HG02938 (cell line): ENCODE results near the gene B4GALT3.

Experiments used
- ATAC-seq: cut with Tn5 transposase; IDR thresholded peaks from one replicate; pipeline ENCODE4 v1.9.1; 2021; ENCODE audit warnings: mild to moderate bottlenecking, moderate library complexity; ENCODE audit not compliant: unreplicated experiment

Gene B4GALT3

GRCh38 chr1:161188381-161188780 is 11.1 kb upstream of the B4GALT3 start:
- no peak for ATAC-seq

DNA sequence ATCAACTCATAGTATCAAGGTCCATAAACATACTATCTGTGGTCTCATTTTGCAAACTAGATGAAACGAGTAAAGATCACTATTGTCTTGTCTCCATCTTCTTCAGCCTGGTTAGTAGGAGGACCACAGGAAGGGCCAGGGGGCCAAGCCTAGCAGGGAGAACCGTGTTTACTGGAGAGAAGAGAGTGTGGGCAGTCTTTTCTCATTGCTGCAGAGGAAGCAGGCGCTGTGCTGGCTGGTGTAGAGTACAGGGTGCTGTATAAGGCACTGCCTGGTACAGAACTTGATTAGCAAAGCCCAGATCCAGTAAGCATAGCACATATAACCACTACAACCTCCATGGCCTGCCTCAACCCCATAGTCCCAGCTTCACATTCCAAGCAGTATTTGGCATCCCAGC is 10.0 kb upstream of the B4GALT3 start:
- ATAC-seq: no peak

DNA sequence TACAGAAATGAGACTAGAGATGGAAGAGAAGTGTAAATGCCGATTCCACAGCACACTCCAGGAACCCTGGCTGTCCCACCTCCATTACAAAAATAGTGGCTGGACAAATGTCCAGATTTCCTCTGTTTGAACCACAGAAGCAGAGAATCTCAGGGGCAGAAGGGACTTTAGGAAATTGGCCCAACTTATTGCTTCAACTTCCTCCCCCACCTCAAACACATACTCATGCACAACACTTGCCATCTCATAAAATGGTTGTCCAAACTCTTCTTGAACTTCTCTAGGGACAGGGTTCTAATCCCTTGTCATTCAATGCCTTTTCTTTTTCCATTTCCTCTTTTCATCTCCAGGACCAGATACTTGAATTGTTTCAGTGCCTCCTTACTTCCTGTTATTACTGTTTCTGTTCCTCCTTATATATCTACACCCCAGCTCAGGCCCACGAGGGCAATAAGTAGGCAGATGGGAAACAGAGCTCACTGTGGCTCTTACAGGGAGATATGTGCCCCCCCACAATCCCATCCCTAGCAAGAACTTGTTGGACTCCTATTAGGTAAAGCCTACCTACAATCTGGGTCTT is 8.5 kb upstream of the B4GALT3 start:
- peak; percentile 27 for ATAC-seq

- peak; percentile 72 for ATAC-seq
These were observed 8.0 kb upstream of the B4GALT3 start for GRCh38 chr1:161185282-161185682.

DNA sequence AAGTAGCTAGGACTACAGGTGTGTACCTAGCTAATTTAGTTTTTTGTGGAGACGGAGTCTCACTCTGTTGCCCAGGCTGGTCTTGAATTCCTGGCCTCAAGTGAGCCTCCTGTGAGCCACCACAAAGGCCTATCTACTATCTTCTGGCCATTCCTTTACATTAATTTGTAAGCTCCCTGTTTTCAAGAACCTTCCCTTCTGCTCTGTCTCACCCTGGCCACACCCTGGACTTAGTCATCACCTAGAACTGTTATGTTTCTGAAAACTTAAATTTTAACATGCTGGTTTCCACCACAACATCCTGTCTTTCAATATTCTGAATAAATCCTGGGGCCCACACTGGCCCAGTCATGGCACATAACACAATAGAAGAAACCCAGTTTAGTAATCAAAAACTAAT is 4.9 kb upstream of the B4GALT3 start:
- ATAC-seq: peak; percentile 56

GRCh38 chr1:161180639-161181038 is 3.3 kb upstream of the B4GALT3 start:
- no peak for ATAC-seq

GRCh38 chr1:161179698-161180097 is 2.4 kb upstream of the B4GALT3 start:
- no peak for ATAC-seq

- no peak for ATAC-seq
These were observed 583 bp upstream of the B4GALT3 start for GRCh38 chr1:161177936-161178244.

GRCh38 chr1:161176468-161177111 is 717 bp downstream of the B4GALT3 start:
- no peak for ATAC-seq

DNA sequence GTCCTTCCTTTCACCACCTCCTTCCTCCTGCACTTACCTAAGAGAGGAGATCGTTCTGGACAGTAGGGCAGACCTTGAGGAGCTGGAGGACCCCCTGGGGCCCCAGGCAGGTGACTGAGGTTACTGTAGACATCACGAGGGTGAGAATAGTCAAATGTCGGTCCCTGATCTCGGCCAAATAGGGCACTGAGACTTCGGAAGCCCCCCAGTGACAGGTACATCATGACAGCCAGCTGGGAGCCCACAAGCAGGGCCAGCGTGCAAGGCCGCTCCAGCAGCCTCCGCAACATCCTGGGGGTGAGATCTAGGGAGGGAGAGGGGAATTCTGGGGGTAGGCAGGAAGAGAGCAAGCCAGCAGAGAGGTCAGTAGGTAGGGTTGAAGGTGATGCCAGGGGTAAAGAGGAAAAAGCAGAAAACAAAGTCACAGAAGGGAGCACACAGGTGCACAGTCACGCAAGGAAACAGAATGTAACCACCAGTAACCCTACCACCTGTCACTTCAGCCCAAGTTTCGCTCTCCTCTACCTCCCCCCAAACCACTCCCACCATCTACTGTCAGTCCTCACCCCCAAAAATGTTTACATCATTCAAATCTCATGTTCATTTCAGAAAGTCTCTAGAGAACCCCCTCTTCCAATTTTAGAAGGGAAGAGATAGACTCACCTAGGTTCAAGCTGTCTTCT is 1.4 kb downstream of the B4GALT3 start:
- ATAC-seq: no peak

- ATAC-seq: no peak
These were observed 2.4 kb downstream of the B4GALT3 start for GRCh38 chr1:161174911-161175310.

- no peak for ATAC-seq
These were observed 3.6 kb downstream of the B4GALT3 start for GRCh38 chr1:161173711-161174110.

DNA sequence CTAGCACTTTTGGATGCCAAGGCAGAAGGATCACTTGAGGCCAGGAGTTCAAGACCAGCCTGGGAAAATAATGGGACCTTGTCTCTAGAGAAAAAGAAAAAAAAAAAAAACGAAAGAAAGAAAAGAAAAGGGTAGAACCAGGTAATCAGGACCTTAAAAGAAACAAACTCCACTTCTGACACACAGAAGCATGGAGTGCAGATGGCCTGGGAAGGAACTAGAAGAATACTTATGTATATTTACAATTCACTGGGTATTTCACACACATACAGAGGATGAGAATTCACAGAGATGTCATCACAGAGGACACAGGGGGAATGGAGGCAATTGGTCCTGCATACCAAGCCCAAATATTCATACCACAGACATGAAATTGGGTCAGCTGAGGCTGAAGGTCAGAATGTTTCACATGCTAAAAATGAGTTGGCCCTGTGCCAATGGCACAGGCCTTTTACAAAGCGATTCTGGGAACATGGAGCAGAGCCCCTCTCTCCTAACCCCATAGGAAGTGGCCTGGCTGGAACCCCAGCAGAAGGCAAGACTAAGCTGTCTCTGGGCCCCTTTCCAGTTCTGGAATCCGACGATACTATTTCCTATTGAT is 4.4 kb downstream of the B4GALT3 start:
- no peak for ATAC-seq

- no peak for ATAC-seq
These were observed 5.0 kb downstream of the B4GALT3 start for GRCh38 chr1:161172349-161172748.

- no peak for ATAC-seq
These were observed 5.6 kb downstream of the B4GALT3 start for GRCh38 chr1:161171696-161172095.

DNA sequence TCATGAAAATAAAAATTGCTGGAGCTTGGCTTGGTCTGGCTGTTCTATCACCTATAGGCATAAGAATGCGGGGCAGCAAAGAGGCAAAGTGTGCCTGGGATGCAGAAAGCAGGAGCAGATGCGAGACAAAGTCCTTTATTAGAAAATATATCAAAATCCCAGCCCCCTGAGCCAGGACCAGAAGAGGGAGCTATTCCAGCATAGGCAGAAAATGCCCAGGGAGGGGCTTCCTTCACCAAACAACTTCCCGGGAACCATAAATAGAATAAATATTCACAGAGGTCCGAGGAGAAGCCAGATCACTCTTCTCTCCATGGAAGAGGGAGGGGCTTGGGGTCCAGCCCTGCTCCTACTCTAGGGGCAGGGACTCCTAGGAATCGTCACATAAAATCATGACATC is 6.1 kb downstream of the B4GALT3 start:
- ATAC-seq: no peak

GRCh38 chr1:161168906-161169305 is 8.4 kb downstream of the B4GALT3 start:
- no peak for ATAC-seq

GRCh38 chr1:161166669-161167548 is 10.4 kb downstream of the B4GALT3 start:
- no peak for ATAC-seq

- peak; percentile 91 for ATAC-seq
These were observed 11.3 kb downstream of the B4GALT3 start, which contains the start of gene PPOX for GRCh38 chr1:161165742-161166668. Gene PPOX, plus strand, starts transcription at chr1:161166426. Its CDS starts 422 bp downstream, at chr1:161166848.
